HCT116 (cell line): Measurements from ENCODE around the gene FFAR4. TPM values are rescaled to one million over a fixed set of nuclear protein-coding genes. Genes with fewer than 3 reads are reported as not detected.

Experiments
- ATAC-seq: fragments of 200-7000 bp; cut with Tn5 transposase; 2 replicates; pipeline ENCODE4 v1.9.1; 2020; ENCODE audit warnings: mild to moderate bottlenecking, moderate library complexity
- BruUV-seq: library from RNA; stranded (reverse); fragments of 400-500 nt; replicated peaks from 2 replicates; lab custom pipeline; 2021; lab: Mats Ljungman, UMichigan
- CTCF ChIA-PET: fragments of 300-600 bp; sonication (Branson Sonifier 250); formaldehyde crosslinking; loops from one replicate; lab custom pipeline; 2021; ENCODE audit warnings: antibody characterized with exemption; lab: Charles Lee
- POLR2A ChIA-PET: fragments of 300-600, 350-600 bp; sonication (Branson Sonifier 250); formaldehyde crosslinking; loops from one replicate; lab custom pipeline; 2021; ENCODE audit warnings: antibody characterized with exemption; lab: Charles Lee
- RAD21 ChIA-PET, 2 experiments: fragments of 300-600 bp; sonication (Branson Sonifier 250); formaldehyde crosslinking; loops; one replicate each; lab custom pipeline; 2023; ENCODE audit warnings: low total read pairs in 2 of 2; ENCODE audit not compliant: uncharacterized antibody in 2 of 2, unreplicated experiment in 2 of 2, low non-redundant PET in 1 of 2; lab: Charles Lee
- DNase-seq: peaks from one replicate; pipeline ENCODE4 v3.0.0-alpha.2; 2010; ENCODE audit warnings: low read depth, low spot score
- H2AFZ ChIP-seq: fragments of 200-600 bp; shearing (Covaris generic), sonication (generic); 2 replicates; pipeline ENCODE4 v1.6.1; 2017; ENCODE audit warnings: low read depth, mixed run types, mixed read lengths, antibody characterized with exemption, low read length; ENCODE audit not compliant: poor library complexity, severe bottlenecking
- H3K27ac ChIP-seq: 2 replicates; pipeline ENCODE4 v1.5.1; 2012; ENCODE audit warnings: low read depth, low read length
- H3K27me3 ChIP-seq: fragments of 200-600 bp; sonication (generic); 2 replicates; pipeline ENCODE4 v1.6.1; 2016; ENCODE audit warnings: mixed run types, low read length, mixed read lengths; ENCODE audit not compliant: insufficient read depth
- H3K36me3 ChIP-seq, 2 experiments: fragments of 200-500 bp in 1 of 2; fragments of 200-600 bp in 1 of 2; sonication (Bioruptor generic) in 1 of 2; sonication (generic) in 1 of 2; 2 replicates each; pipeline versions ENCODE4 v1.5.1 to v1.6.1; 2014 to 2016; ENCODE audit warnings: low read length in 2 of 2, inconsistent platforms in 1 of 2, mixed read lengths in 1 of 2, mixed run types in 1 of 2; ENCODE audit not compliant: insufficient read depth in 2 of 2, control insufficient read depth in 1 of 2
- H3K4me1 ChIP-seq, 2 experiments: fragments of 200-600 bp in 1 of 2; sonication (generic) in 1 of 2; 2 replicates each; pipeline versions ENCODE4 v1.5.1 to v1.6.1; 2012 to 2017; ENCODE audit warnings: low read length in 2 of 2, inconsistent platforms in 1 of 2, mild to moderate bottlenecking in 1 of 2, mixed read lengths in 1 of 2, mixed run types in 1 of 2, moderate library complexity in 1 of 2; ENCODE audit not compliant: insufficient read depth in 2 of 2, control insufficient read depth in 1 of 2
- H3K4me2 ChIP-seq: fragments of 200-600 bp; sonication (generic); 2 replicates; pipeline ENCODE4 v1.6.1; 2017; ENCODE audit warnings: mixed run types, low read length, mixed read lengths
- H3K4me3 ChIP-seq, 2 experiments: fragments of 200-600 bp in 1 of 2; sonication (generic) in 1 of 2; replicated peaks in 1 of 2; 2 replicates each; pipeline ENCODE4 v1.5.1; 2011 to 2016; ENCODE audit warnings: low read length in 2 of 2, control low read depth in 1 of 2, low read depth in 1 of 2, mild to moderate bottlenecking in 1 of 2, mixed read lengths in 1 of 2, mixed run types in 1 of 2
- H3K79me2 ChIP-seq: fragments of 200-600 bp; sonication (generic); 2 replicates; pipeline ENCODE4 v1.6.1; 2017; ENCODE audit warnings: mild to moderate bottlenecking, mixed run types, low read length, moderate library complexity, mixed read lengths; ENCODE audit not compliant: insufficient read depth
- H3K9ac ChIP-seq: fragments of 200-600 bp; sonication (generic); 2 replicates; pipeline ENCODE4 v1.6.1; 2016; ENCODE audit warnings: low read length, mixed read lengths
- H3K9me2 ChIP-seq: fragments of 200-600 bp; sonication (generic), shearing (Covaris generic); 2 replicates; pipeline ENCODE4 v1.6.1; 2017; ENCODE audit warnings: mixed run types, mild to moderate bottlenecking, moderate library complexity; ENCODE audit not compliant: insufficient read depth
- H3K9me3 ChIP-seq, 2 experiments: fragments of 200-500 bp in 1 of 2; fragments of 200-600 bp in 1 of 2; sonication (Bioruptor generic) in 1 of 2; sonication (generic) in 1 of 2; 2 replicates each; pipeline ENCODE4 v1.6.1; 2014 to 2017; ENCODE audit warnings: low read length in 2 of 2, mixed read lengths in 2 of 2, inconsistent platforms in 1 of 2, low read depth in 1 of 2, mild to moderate bottlenecking in 1 of 2, mixed run types in 1 of 2, moderate library complexity in 1 of 2; ENCODE audit not compliant: control insufficient read depth in 1 of 2, insufficient read depth in 1 of 2
- H4K20me1 ChIP-seq: fragments of 200-600 bp; sonication (generic), shearing (Covaris generic); 2 replicates; pipeline ENCODE4 v1.6.1; 2017; ENCODE audit warnings: mixed run types, mild to moderate bottlenecking, moderate library complexity; ENCODE audit not compliant: insufficient read depth
- EGR1 ChIP-seq: IDR thresholded peaks from 2 replicates; pipeline ENCODE4 v1.6.1; 2012; ENCODE audit warnings: low read depth
- ELF1 ChIP-seq: IDR thresholded peaks from 2 replicates; pipeline ENCODE4 v1.6.1; 2012; ENCODE audit warnings: low read depth, borderline replicate concordance
- EZH2 ChIP-seq: fragments of 200-600 bp; sonication (generic); IDR thresholded peaks from 2 replicates; pipeline ENCODE4 v1.6.1; 2017; ENCODE audit warnings: antibody characterized with exemption, mixed run types
- FOSL1 ChIP-seq: IDR thresholded peaks from 2 replicates; pipeline ENCODE4 v1.6.1; 2012; ENCODE audit warnings: low read depth
- POLR2A ChIP-seq: IDR thresholded peaks from 2 replicates; pipeline ENCODE4 v1.7.0; 2011; ENCODE audit warnings: borderline replicate concordance; ENCODE audit not compliant: insufficient read depth, insufficient read length; ENCODE audit errors: extremely low read depth
- POLR2AphosphoS5 ChIP-seq: IDR thresholded peaks from 2 replicates; pipeline ENCODE4 v1.6.1; 2011; ENCODE audit warnings: mild to moderate bottlenecking, low read depth, low read length, moderate library complexity
- RAD21 ChIP-seq: IDR thresholded peaks from 2 replicates; pipeline ENCODE4 v1.6.1; 2012; ENCODE audit warnings: low read depth, mild to moderate bottlenecking
- SRF ChIP-seq: IDR thresholded peaks from 2 replicates; pipeline ENCODE4 v1.6.1; 2012; ENCODE audit warnings: low read depth
- TCF7L2 ChIP-seq: IDR thresholded peaks from 2 replicates; pipeline ENCODE4 v1.7.0; 2011; ENCODE audit warnings: borderline replicate concordance, inconsistent platforms; ENCODE audit not compliant: insufficient read depth, insufficient read length; ENCODE audit errors: extremely low read depth
- YY1 ChIP-seq: IDR thresholded peaks from 2 replicates; pipeline ENCODE4 v1.6.1; 2011; ENCODE audit warnings: low read length, low read depth, moderate library complexity, mild to moderate bottlenecking; ENCODE audit not compliant: insufficient replicate concordance; ENCODE audit errors: extremely low read depth
- ZFX ChIP-seq: fragments of 450-650 bp; IDR thresholded peaks from 2 replicates; pipeline ENCODE4 v1.6.1; 2017
- ZNF274 ChIP-seq: fragments of 200-500 bp; sonication (Bioruptor generic); IDR thresholded peaks from 2 replicates; pipeline ENCODE4 v1.6.1; 2014; ENCODE audit warnings: mild to moderate bottlenecking, low read depth, low read length, inconsistent platforms
- intact Hi-C: fragments of 100-400 bp; cut with micrococcal nuclease; formaldehyde crosslinking; loops from 2 replicates; pipeline ENCODE4 v1.10.0; 2022
- total RNA-seq: library from RNA; stranded (reverse); gene quantifications from one replicate; pipeline ENCODE4 v1.2.1, GENCODE V29; 2021; ENCODE audit not compliant: unreplicated experiment
- TF ChIP-seq, protein P1 (sequence below): IDR thresholded peaks from 2 replicates; pipeline ENCODE4 v1.6.1; 2012
- TF ChIP-seq, protein P2 (sequence below): IDR thresholded peaks from 2 replicates; pipeline ENCODE4 v1.6.1; 2012
- TF ChIP-seq, protein P3 (sequence below), 3 experiments: fragments of 200-600 bp in 1 of 3; sonication (generic) in 1 of 3; IDR thresholded peaks in 2 of 3; conservative IDR thresholded peaks in 1 of 3; 2 replicates each; pipeline ENCODE4 v1.5.1; 2012 to 2017; ENCODE audit warnings: low read depth in 2 of 3, low read length in 2 of 3, antibody characterized with exemption in 1 of 3, borderline replicate concordance in 1 of 3, control low read depth in 1 of 3, mild to moderate bottlenecking in 1 of 3, mixed read lengths in 1 of 3, mixed run types in 1 of 3, moderate library complexity in 1 of 3; ENCODE audit not compliant: insufficient read depth in 1 of 3

Gene FFAR4
- total RNA-seq, 1 experiment from 2014 or later, result not detected

DNA sequence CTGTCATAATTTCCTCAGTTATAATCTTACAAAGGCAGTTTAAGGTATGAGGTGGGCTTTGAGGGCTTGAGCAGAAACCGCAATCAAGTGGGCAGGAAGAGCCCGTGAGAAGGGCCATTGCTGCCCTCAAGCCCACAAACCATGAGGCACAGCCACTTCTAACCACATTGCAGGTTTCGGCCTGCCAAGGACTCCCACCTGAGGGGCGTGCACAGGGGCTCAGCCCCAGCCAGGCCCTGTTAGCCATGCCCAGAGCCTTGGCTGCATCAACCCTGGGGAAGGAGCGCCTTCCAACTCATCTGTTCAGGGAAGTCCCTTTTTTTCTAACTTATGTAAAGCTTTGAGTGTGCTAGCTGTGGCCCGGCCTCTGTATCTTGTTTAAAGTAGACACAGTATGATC lies 5.9 kb upstream of the FFAR4 start:
- Histone ChIP-seq H3K79me2 (no peaks in the 10 kb centered on the region), H3K9me2 (no peaks in the 10 kb centered on the region), H3K27me3 (no peaks in the 10 kb centered on the region), H3K4me2 (no peak overlapping the region), H3K4me3 (no peak overlapping the region), H3K9ac (no peak overlapping the region)
- no peak for ATAC-seq
- RAD21 ChIA-PET, result no interaction called here
- TF ChIP-seq ELF1, result no peak
- TF ChIP-seq, protein P1, sequence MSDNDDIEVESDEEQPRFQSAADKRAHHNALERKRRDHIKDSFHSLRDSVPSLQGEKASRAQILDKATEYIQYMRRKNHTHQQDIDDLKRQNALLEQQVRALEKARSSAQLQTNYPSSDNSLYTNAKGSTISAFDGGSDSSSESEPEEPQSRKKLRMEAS, result no peak
- no peak for TF ChIP-seq ZNF274
- no peak for TF ChIP-seq FOSL1
- TF ChIP-seq RAD21, result no peak
- TF ChIP-seq SRF, result no peak
- TF ChIP-seq EZH2, result no peak
- TF ChIP-seq POLR2AphosphoS5, result no peak
- TF ChIP-seq, protein P2, sequence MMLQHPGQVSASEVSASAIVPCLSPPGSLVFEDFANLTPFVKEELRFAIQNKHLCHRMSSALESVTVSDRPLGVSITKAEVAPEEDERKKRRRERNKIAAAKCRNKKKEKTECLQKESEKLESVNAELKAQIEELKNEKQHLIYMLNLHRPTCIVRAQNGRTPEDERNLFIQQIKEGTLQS, result no peak
- no peak for TF ChIP-seq EGR1
- no peak for TF ChIP-seq TCF7L2
- no peak for TF ChIP-seq YY1
- TF ChIP-seq, protein P3, sequence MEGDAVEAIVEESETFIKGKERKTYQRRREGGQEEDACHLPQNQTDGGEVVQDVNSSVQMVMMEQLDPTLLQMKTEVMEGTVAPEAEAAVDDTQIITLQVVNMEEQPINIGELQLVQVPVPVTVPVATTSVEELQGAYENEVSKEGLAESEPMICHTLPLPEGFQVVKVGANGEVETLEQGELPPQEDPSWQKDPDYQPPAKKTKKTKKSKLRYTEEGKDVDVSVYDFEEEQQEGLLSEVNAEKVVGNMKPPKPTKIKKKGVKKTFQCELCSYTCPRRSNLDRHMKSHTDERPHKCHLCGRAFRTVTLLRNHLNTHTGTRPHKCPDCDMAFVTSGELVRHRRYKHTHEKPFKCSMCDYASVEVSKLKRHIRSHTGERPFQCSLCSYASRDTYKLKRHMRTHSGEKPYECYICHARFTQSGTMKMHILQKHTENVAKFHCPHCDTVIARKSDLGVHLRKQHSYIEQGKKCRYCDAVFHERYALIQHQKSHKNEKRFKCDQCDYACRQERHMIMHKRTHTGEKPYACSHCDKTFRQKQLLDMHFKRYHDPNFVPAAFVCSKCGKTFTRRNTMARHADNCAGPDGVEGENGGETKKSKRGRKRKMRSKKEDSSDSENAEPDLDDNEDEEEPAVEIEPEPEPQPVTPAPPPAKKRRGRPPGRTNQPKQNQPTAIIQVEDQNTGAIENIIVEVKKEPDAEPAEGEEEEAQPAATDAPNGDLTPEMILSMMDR (IDR thresholded peaks at IDR 0.05 in 2 of 3, conservative IDR thresholded peaks at IDR 0.05 in 1 of 3; ENCODE audit: borderline replicate concordance in 1 of 3, insufficient read depth in 1 of 3, low read depth in 2 of 3, low read length in 2 of 3), result no peak
- TF ChIP-seq ZFX, result no peak
- TF ChIP-seq POLR2A, result no peak
- TF ChIP-seq, all 23 proteins: peak for 0
- ChIA-PET CTCF (interaction anchor here (1.2 kb wide), 1 partner anchor 18 kb away, joined by 3 read pairs; no protein-coding TSS in a partner anchor), POLR2A (no interaction called here)
- no peak for DNase-seq
- Histone ChIP-seq H3K9me3 (no peaks in the 10 kb centered on the region), H3K36me3 (no peaks in the 10 kb centered on the region), H4K20me1 (no peaks in the 10 kb centered on the region), H3K4me1 (no peaks in the 10 kb centered on the region; a peak in 1 of 4 replicates), H2AFZ (no peak overlapping the region), H3K27ac (no peak overlapping the region)
- BruUV-seq, result no TSS peak
- intact Hi-C loops, result no loop called here
